Measurements from ENCODE around the gene ALG13.
"Not testable (repeated sequence)": the region's sequence is repeated elsewhere in the genome, so short reads cannot be mapped to it uniquely, and the experiment has no call there.

The ALG13 gene

DNA sequence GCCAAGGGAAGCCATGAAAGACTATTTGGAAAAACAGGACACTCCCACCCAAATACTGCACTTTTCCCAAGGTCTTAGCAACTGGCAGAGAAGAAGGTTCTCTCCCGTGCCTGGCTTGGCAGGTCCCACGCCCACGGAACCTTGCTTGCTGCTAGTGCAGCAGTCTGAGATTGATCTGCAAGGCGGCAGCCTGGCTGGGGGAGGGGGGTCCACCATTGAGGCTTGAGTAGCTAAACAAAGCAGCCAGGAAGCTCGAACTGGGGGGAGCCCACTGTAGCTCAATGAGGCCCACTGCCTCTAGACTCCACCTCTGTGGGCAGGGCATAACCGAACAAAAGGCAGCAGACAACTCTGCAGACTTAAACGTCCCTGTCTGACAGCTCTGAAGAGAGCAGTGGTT is 103.7 kb downstream of the ALG13 start:
- Histone ChIP-seq H3K79me2 (ENCODE audit: low read length) (no peaks in the 10 kb centered on the region), H3K9me3 (replicated peaks; ENCODE audit: insufficient read depth, low read length) (no peaks in the 10 kb centered on the region), H3K27ac (ENCODE audit: low read length) (no peak overlapping the region), H3F3A (ENCODE audit: insufficient read depth, low read length) (no peaks in the 10 kb centered on the region), H3K4me1 (ENCODE audit: low read length) (no peaks in the 10 kb centered on the region), H3K9ac (ENCODE audit: low read length) (no peak overlapping the region), H3K4me3 (ENCODE audit: low read length) (no peak overlapping the region), H2AFZ (ENCODE audit: low read length) (no peak overlapping the region), H4K20me1 (ENCODE audit: insufficient read depth, low read length) (no peaks in the 10 kb centered on the region), H3K36me3 (replicated peaks; ENCODE audit: insufficient read depth, low read length) (no peaks in the 10 kb centered on the region), H3K27me3 (replicated peaks; ENCODE audit: insufficient read depth, low read length) (no peaks in the 10 kb centered on the region), H3K4me2 (ENCODE audit: low read depth, low read length) (no peak overlapping the region), H3K9me2 (replicated peaks; ENCODE audit: insufficient read depth, low read length) (no peaks in the 10 kb centered on the region)
- TF ChIP-seq, protein P1, sequence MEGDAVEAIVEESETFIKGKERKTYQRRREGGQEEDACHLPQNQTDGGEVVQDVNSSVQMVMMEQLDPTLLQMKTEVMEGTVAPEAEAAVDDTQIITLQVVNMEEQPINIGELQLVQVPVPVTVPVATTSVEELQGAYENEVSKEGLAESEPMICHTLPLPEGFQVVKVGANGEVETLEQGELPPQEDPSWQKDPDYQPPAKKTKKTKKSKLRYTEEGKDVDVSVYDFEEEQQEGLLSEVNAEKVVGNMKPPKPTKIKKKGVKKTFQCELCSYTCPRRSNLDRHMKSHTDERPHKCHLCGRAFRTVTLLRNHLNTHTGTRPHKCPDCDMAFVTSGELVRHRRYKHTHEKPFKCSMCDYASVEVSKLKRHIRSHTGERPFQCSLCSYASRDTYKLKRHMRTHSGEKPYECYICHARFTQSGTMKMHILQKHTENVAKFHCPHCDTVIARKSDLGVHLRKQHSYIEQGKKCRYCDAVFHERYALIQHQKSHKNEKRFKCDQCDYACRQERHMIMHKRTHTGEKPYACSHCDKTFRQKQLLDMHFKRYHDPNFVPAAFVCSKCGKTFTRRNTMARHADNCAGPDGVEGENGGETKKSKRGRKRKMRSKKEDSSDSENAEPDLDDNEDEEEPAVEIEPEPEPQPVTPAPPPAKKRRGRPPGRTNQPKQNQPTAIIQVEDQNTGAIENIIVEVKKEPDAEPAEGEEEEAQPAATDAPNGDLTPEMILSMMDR (IDR thresholded peaks at IDR 0.05; ENCODE audit: low read length) = no peak
- TF ChIP-seq EZH2phosphoT487 (IDR thresholded peaks at IDR 0.05; ENCODE audit: low read length) (no peak), EZH2 (optimal IDR thresholded peaks at IDR 0.05; ENCODE audit: low read depth, low read length) (no peak)
- DNase-seq = no peak

DNA sequence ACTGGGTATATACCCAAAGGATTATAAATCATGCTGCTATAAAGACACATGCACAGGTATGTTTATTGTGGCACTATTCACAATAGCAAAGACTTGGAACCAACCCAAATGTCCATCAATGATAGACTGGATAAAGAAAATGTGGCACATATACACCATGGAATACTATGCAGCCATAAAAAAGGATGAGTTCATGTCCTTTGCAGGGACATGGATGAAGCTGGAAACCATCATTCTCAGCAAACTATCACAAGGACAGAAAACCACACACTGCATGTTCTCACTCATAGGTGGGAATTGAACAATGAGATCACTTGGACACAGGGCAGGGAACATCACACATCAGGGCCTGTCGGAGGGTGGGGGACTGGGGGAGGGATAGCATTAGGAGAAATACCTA is 109.1 kb downstream of the ALG13 start:
- H3K9ac ChIP-seq (ENCODE audit: low read length); H3K4me2 ChIP-seq (ENCODE audit: low read depth, low read length); H3F3A ChIP-seq (ENCODE audit: insufficient read depth, low read length); H3K36me3 ChIP-seq (replicated peaks; ENCODE audit: insufficient read depth, low read length); H3K27me3 ChIP-seq (replicated peaks; ENCODE audit: insufficient read depth, low read length); H3K4me1 ChIP-seq (ENCODE audit: low read length); H2AFZ ChIP-seq (ENCODE audit: low read length); H3K9me3 ChIP-seq (replicated peaks; ENCODE audit: insufficient read depth, low read length); H3K79me2 ChIP-seq (ENCODE audit: low read length); H3K27ac ChIP-seq (ENCODE audit: low read length); H3K4me3 ChIP-seq (ENCODE audit: low read length); DNase-seq; H3K9me2 ChIP-seq (replicated peaks; ENCODE audit: insufficient read depth, low read length); H4K20me1 ChIP-seq (ENCODE audit: insufficient read depth, low read length): not testable (repeated sequence)
